SK-N-DZ (cell line): ENCODE data around the gene GAL3ST3.
A peak's percentile ranks its signal among the peaks of the same experiment; 100 is the strongest.
"Not testable (repeated sequence)": the region's sequence is repeated elsewhere in the genome, so short reads cannot be mapped to it uniquely, and the experiment has no call there.

Experiments
- DNase-seq: peaks from one replicate; pipeline ENCODE4 v3.0.0-alpha.2; 2015; ENCODE audit warnings: low spot score

GAL3ST3 gene

GRCh38 chr11:66044757-66045156 is 4.2 kb downstream of the GAL3ST3 start:
- no peak for DNase-seq

- no peak for DNase-seq
Observed at GRCh38 chr11:66042996-66043906, 5.7 kb downstream of the GAL3ST3 start.

GRCh38 chr11:66042227-66042995 is 6.5 kb downstream of the GAL3ST3 start:
- no peak for DNase-seq

GRCh38 chr11:66039765-66040164 is 9.2 kb downstream of the GAL3ST3 start:
- no peak for DNase-seq

GRCh38 chr11:66037327-66037726 is 11.6 kb downstream of the GAL3ST3 start:
- DNase-seq = no peak

GRCh38 chr11:66036334-66036710 is 12.6 kb downstream of the GAL3ST3 start:
- DNase-seq = no peak

- DNase-seq = no peak
Observed at GRCh38 chr11:66035653-66036333, 13.2 kb downstream of the GAL3ST3 start.

- DNase-seq = no peak
Observed at GRCh38 chr11:66032957-66033735, 15.8 kb downstream of the GAL3ST3 start.

GRCh38 chr11:66026017-66026529 is 22.9 kb downstream of the GAL3ST3 start, which contains the start of gene CATSPER1:
Gene CATSPER1, minus strand, starts transcription at chr11:66026479. Its CDS starts 100 bp downstream, at chr11:66026379.
- no peak for DNase-seq

GRCh38 chr11:66023186-66023440 is 25.8 kb downstream of the GAL3ST3 start:
- not testable (repeated sequence) for DNase-seq

GRCh38 chr11:66022401-66023185 is 26.4 kb downstream of the GAL3ST3 start:
- peak; percentile 76 for DNase-seq

GRCh38 chr11:66020618-66021357 is 28.2 kb downstream of the GAL3ST3 start:
- DNase-seq = no peak

GRCh38 chr11:66020212-66020611 is 28.7 kb downstream of the GAL3ST3 start:
- no peak for DNase-seq

GRCh38 chr11:66017321-66017720 is 31.6 kb downstream of the GAL3ST3 start:
- DNase-seq = no peak

GRCh38 chr11:66016793-66017177 is 32.2 kb downstream of the GAL3ST3 start:
- DNase-seq = no peak

GRCh38 chr11:66015936-66016792 is 32.8 kb downstream of the GAL3ST3 start:
- no peak for DNase-seq

- DNase-seq = no peak
Observed at GRCh38 chr11:66015454-66015881, 33.5 kb downstream of the GAL3ST3 start.

- no peak for DNase-seq
Observed at GRCh38 chr11:66014804-66015453, 34.0 kb downstream of the GAL3ST3 start.
